Measurements from ENCODE around the gene MOB3A.

- TF ChIP-seq GATA2 (IDR thresholded peaks at IDR 0.05; ENCODE audit: low read depth, low read length) (no peak), GATA3 (IDR thresholded peaks at IDR 0.05; ENCODE audit: low read depth, low read length) (no peak)
Measured at GRCh38 chr19:2077398-2077797, 18.7 kb downstream of the MOB3A start.

Measured in SH-SY5Y (cell line).